Lower leg skin (tissue), 3 donors: ENCODE measurements around the gene GSE1.

Source experiments
- POLR2A ChIP-seq, 2 donors: fragments of 450-650 bp; IDR thresholded peaks; one replicate each; pipeline ENCODE4 v1.6.1; 2016 to 2017; ENCODE audit warnings: antibody characterized with exemption in 2 of 2, mild to moderate bottlenecking in 1 of 2, moderate library complexity in 1 of 2
- TF ChIP-seq, protein P1 (sequence below), 3 donors: fragments of 450-650 bp; IDR thresholded peaks; one replicate each; pipeline ENCODE4 v1.5.1; 2016; ENCODE audit warnings: antibody characterized with exemption in 3 of 3, mild to moderate bottlenecking in 3 of 3, moderate library complexity in 2 of 3

DNA sequence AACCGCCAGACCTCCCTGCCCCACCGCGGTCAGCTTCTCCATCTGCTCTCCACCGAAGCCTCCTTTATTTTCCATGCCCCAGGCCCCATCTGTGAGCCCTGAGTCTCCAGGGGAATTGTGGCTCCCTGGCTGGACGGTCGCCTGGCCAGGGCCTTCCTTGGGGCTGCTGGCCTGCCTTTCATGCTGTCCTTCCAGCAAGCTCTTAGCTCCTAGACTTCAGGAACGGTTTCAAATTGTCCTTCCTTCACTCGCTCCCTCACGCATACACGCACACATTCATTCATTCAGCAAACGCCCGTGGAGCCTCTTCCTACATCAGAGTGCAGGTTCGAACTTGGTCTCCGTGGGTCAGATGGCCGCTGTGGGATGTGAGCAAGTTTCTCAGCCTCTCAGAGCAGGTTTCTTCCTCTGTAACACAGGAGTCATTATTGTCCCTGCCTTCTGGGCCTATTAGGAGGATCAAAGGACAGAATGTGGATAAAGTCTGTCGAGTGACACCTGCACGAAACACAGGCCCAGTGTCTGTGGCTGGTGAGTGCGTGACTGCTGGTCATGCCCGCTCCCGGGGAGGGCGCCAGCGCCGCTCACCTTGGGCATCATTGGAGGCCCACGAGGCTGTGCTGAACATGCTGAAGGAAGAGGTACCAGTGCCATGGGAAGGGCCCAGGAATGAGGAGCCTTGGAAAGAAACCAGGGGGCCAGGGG lies 18.7 kb upstream of the GSE1 start:
- TF ChIP-seq, protein P1, sequence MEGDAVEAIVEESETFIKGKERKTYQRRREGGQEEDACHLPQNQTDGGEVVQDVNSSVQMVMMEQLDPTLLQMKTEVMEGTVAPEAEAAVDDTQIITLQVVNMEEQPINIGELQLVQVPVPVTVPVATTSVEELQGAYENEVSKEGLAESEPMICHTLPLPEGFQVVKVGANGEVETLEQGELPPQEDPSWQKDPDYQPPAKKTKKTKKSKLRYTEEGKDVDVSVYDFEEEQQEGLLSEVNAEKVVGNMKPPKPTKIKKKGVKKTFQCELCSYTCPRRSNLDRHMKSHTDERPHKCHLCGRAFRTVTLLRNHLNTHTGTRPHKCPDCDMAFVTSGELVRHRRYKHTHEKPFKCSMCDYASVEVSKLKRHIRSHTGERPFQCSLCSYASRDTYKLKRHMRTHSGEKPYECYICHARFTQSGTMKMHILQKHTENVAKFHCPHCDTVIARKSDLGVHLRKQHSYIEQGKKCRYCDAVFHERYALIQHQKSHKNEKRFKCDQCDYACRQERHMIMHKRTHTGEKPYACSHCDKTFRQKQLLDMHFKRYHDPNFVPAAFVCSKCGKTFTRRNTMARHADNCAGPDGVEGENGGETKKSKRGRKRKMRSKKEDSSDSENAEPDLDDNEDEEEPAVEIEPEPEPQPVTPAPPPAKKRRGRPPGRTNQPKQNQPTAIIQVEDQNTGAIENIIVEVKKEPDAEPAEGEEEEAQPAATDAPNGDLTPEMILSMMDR (IDR thresholded peaks at IDR 0.05), result no peak
- no peak for TF ChIP-seq POLR2A (IDR thresholded peaks at IDR 0.05)
